Loucy (cell line): Measurements from ENCODE around the gene DSCAML1.

Experiments used
- H2AFZ ChIP-seq: fragments of 200-600 bp; sonication (generic); 2 replicates; pipeline ENCODE4 v1.6.0; 2016; ENCODE audit warnings: antibody characterized with exemption, mild to moderate bottlenecking, low read length, moderate library complexity
- H3F3A ChIP-seq: fragments of 200-600 bp; 2 replicates; pipeline ENCODE4 v1.6.0; 2016; ENCODE audit warnings: antibody characterized with exemption, low read depth, mild to moderate bottlenecking
- H3K27me3 ChIP-seq: fragments of 200-600 bp; sonication (generic); 2 replicates; pipeline ENCODE4 v1.6.1; 2014; ENCODE audit warnings: low read length, mild to moderate bottlenecking; ENCODE audit not compliant: insufficient read depth, poor library complexity, severe bottlenecking
- H3K36me3 ChIP-seq: fragments of 200-600 bp; sonication (generic); 2 replicates; pipeline ENCODE4 v1.6.1; 2016; ENCODE audit warnings: low read length; ENCODE audit not compliant: insufficient read depth
- H3K4me1 ChIP-seq: fragments of 200-600 bp; sonication (generic); 2 replicates; pipeline ENCODE4 v1.5.1; 2014; ENCODE audit warnings: low read length, mild to moderate bottlenecking; ENCODE audit not compliant: insufficient read depth, poor library complexity, severe bottlenecking
- H3K4me2 ChIP-seq: fragments of 200-600 bp; sonication (generic); 2 replicates; pipeline ENCODE4 v1.6.0; 2014; ENCODE audit warnings: antibody characterized with exemption, low read length, low read depth, mild to moderate bottlenecking; ENCODE audit not compliant: poor library complexity, severe bottlenecking
- H3K4me3 ChIP-seq: fragments of 200-600 bp; sonication (generic); 2 replicates; pipeline ENCODE4 v1.5.1; 2014; ENCODE audit warnings: low read length, mild to moderate bottlenecking, mixed read lengths; ENCODE audit not compliant: poor library complexity, severe bottlenecking
- H3K79me2 ChIP-seq: fragments of 200-600 bp; sonication (generic); 2 replicates; pipeline ENCODE4 v1.6.1; 2014; ENCODE audit warnings: low read length; ENCODE audit not compliant: insufficient read depth
- H3K9ac ChIP-seq: fragments of 200-600 bp; sonication (generic); 2 replicates; pipeline ENCODE4 v1.6.0; 2014; ENCODE audit warnings: mild to moderate bottlenecking, low read depth, low read length, moderate library complexity; ENCODE audit not compliant: poor library complexity, severe bottlenecking
- H3K9me2 ChIP-seq: fragments of 200-600 bp; sonication (generic); replicated peaks from 2 replicates; pipeline ENCODE4 v1.6.1; 2016; ENCODE audit warnings: low read depth, low read length, mixed read lengths
- H3K9me3 ChIP-seq: fragments of 200-600 bp; sonication (generic); 2 replicates; pipeline ENCODE4 v1.6.1; 2014; ENCODE audit warnings: mild to moderate bottlenecking, antibody characterized with exemption, low read length, low read depth; ENCODE audit not compliant: insufficient read depth
- H4K20me1 ChIP-seq: fragments of 200-600 bp; sonication (generic); 2 replicates; pipeline ENCODE4 v1.6.0; 2014; ENCODE audit warnings: antibody characterized with exemption, low read length, mild to moderate bottlenecking; ENCODE audit not compliant: insufficient read depth, poor library complexity, severe bottlenecking
- CTCF ChIP-seq: fragments of 200-600 bp; sonication (generic); conservative IDR thresholded peaks from 2 replicates; pipeline ENCODE4 v1.5.1; 2014; ENCODE audit warnings: mild to moderate bottlenecking, antibody characterized with exemption, low read length
- EZH2phosphoT487 ChIP-seq: fragments of 200-600 bp; IDR thresholded peaks from 2 replicates; pipeline ENCODE4 v1.6.1; 2018; ENCODE audit warnings: antibody characterized with exemption, mild to moderate bottlenecking, moderate library complexity, borderline replicate concordance

Gene DSCAML1

GRCh38 chr11:117677729-117678310, 119.2 kb downstream of the DSCAML1 start:
- Histone ChIP-seq H3K36me3 (no peaks in the 10 kb centered on the region), H3K9ac (no peak overlapping the region), H3K9me3 (no peaks in the 10 kb centered on the region), H3K4me1 (peaks cover 10% of the 10 kb centered on the region), H3K9me2 (no peaks in the 10 kb centered on the region), H2AFZ (no peak overlapping the region), H3K4me3 (no peak overlapping the region), H3K4me2 (no peak overlapping the region), H4K20me1 (no peaks in the 10 kb centered on the region), H3K27me3 (peaks cover 16% of the 10 kb centered on the region), H3K79me2 (no peaks in the 10 kb centered on the region), H3F3A (no peaks in the 10 kb centered on the region)
- TF ChIP-seq EZH2phosphoT487, result no peak
- no peak for TF ChIP-seq CTCF

GRCh38 chr11:117676501-117676900, 120.5 kb downstream of the DSCAML1 start:
- no peaks in the 10 kb centered on the region for H3F3A ChIP-seq
- H3K9me3 ChIP-seq, result no peaks in the 10 kb centered on the region
- no peak overlapping the region for H3K9ac ChIP-seq
- no peaks in the 10 kb centered on the region for H4K20me1 ChIP-seq
- no peaks in the 10 kb centered on the region for H3K9me2 ChIP-seq
- H3K79me2 ChIP-seq, result no peaks in the 10 kb centered on the region
- H2AFZ ChIP-seq, result no peak overlapping the region
- H3K27me3 ChIP-seq, result peaks cover 16% of the 10 kb centered on the region
- H3K4me3 ChIP-seq, result no peak overlapping the region
- no peaks in the 10 kb centered on the region for H3K36me3 ChIP-seq
- H3K4me2 ChIP-seq, result peak overlapping the region; percentile 14
- TF ChIP-seq CTCF, result no peak
- TF ChIP-seq EZH2phosphoT487, result no peak
- H3K4me1 ChIP-seq, result peaks cover 10% of the 10 kb centered on the region

GRCh38 chr11:117673602-117674001, 123.4 kb downstream of the DSCAML1 start:
- H3K9me3 ChIP-seq, result no peaks in the 10 kb centered on the region
- TF ChIP-seq CTCF (no peak), EZH2phosphoT487 (no peak)
- H3K9me2 ChIP-seq, result no peaks in the 10 kb centered on the region
- H3K4me1 ChIP-seq, result peaks cover 10% of the 10 kb centered on the region
- peaks cover 16% of the 10 kb centered on the region for H3K27me3 ChIP-seq
- no peak overlapping the region for H3K4me2 ChIP-seq
- H3K36me3 ChIP-seq, result no peaks in the 10 kb centered on the region
- H3K4me3 ChIP-seq, result no peak overlapping the region
- no peaks in the 10 kb centered on the region for H3K79me2 ChIP-seq
- H3K9ac ChIP-seq, result no peak overlapping the region
- no peaks in the 10 kb centered on the region for H3F3A ChIP-seq
- H2AFZ ChIP-seq, result no peak overlapping the region
- no peaks in the 10 kb centered on the region for H4K20me1 ChIP-seq
